Hepatocyte (in vitro differentiated cells): ENCODE results near the gene FAM181A. TPM values are rescaled to one million over a fixed set of nuclear protein-coding genes. Genes with fewer than 3 reads are reported as not detected.

Source experiments
- DNase-seq: peaks from one replicate; pipeline ENCODE4 v3.0.0-alpha.2; 2016; ENCODE audit warnings: low spot score
- H2AFZ ChIP-seq: fragments of 200-600 bp; sonication (generic); 2 replicates; pipeline ENCODE4 v1.6.0; 2016; ENCODE audit warnings: antibody characterized with exemption, mild to moderate bottlenecking
- H3K27ac ChIP-seq: fragments of 200-600 bp; sonication (generic); 2 replicates; pipeline ENCODE4 v1.5.1; 2016; ENCODE audit warnings: mild to moderate bottlenecking
- H3K27me3 ChIP-seq: fragments of 200-600 bp; sonication (generic); 2 replicates; pipeline ENCODE4 v1.6.1; 2016
- H3K36me3 ChIP-seq: fragments of 200-600 bp; sonication (generic); replicated peaks from 2 replicates; pipeline ENCODE4 v1.5.1; 2016; ENCODE audit warnings: low read depth; ENCODE audit not compliant: insufficient read depth
- H3K4me1 ChIP-seq: fragments of 200-600 bp; sonication (generic); 2 replicates; pipeline ENCODE4 v1.5.1; 2016; ENCODE audit warnings: mild to moderate bottlenecking, moderate library complexity; ENCODE audit not compliant: insufficient read depth
- H3K4me2 ChIP-seq: fragments of 200-600 bp; sonication (generic); 2 replicates; pipeline ENCODE4 v1.6.0; 2016
- H3K4me3 ChIP-seq: fragments of 200-600 bp; sonication (generic); 2 replicates; pipeline ENCODE4 v1.5.1; 2016; ENCODE audit warnings: mild to moderate bottlenecking
- H3K79me2 ChIP-seq: fragments of 200-600 bp; sonication (generic); 2 replicates; pipeline ENCODE4 v1.6.0; 2017; ENCODE audit warnings: mild to moderate bottlenecking
- H3K9me2 ChIP-seq: fragments of 200-600 bp; sonication (generic); replicated peaks from 2 replicates; pipeline ENCODE4 v1.6.0; 2017; ENCODE audit warnings: mild to moderate bottlenecking; ENCODE audit not compliant: insufficient read depth
- H3K9me3 ChIP-seq: fragments of 200-600 bp; sonication (generic); 2 replicates; pipeline ENCODE4 v1.5.1; 2016; ENCODE audit warnings: low read depth, mild to moderate bottlenecking
- H4K20me1 ChIP-seq: fragments of 200-600 bp; sonication (generic); 2 replicates; pipeline ENCODE4 v1.6.0; 2016; ENCODE audit warnings: mild to moderate bottlenecking; ENCODE audit not compliant: insufficient read depth, poor library complexity, severe bottlenecking
- EZH2 ChIP-seq: fragments of 200-600 bp; sonication (generic); IDR thresholded peaks from 2 replicates; pipeline ENCODE4 v1.6.1; 2016; ENCODE audit warnings: antibody characterized with exemption, mild to moderate bottlenecking, borderline replicate concordance
- EZH2phosphoT487 ChIP-seq: fragments of 200-600 bp; sonication (generic); IDR thresholded peaks from one replicate; pipeline ENCODE4 v1.6.1; 2018; ENCODE audit warnings: antibody characterized with exemption, mild to moderate bottlenecking, low read depth, moderate library complexity; ENCODE audit not compliant: unreplicated experiment, severe bottlenecking
- WGBS: methylation state at CpG from one replicate; pipeline ENCODE4 v1.1.6; 2016; ENCODE audit warnings: low lambda C conversion rate; ENCODE audit errors: missing lambda C conversion rate; 5-methylcytosine and 5-hydroxymethylcytosine counted together
- microRNA-seq: library from miRNA; unstranded; fragments of <30 nt; microRNA quantifications from one replicate; pipeline ENCODE4, GENCODE V29; 2017
- polyA plus RNA-seq: library from polyadenylated mRNA; unstranded; fragments of >200 nt; fragmentation: Nextera tagmentation; extraction: Ambion mirVana; gene quantifications from 2 replicates; pipeline ENCODE4 v1.2.1, GENCODE V29; 2016
- small RNA-seq: library from RNA; depleted of rRNA; stranded (forward); fragments of <200 nt; gene quantifications from one replicate; pipeline ENCODE3, GENCODE V24; 2014
- total RNA-seq: library from RNA; depleted of rRNA; stranded (reverse); fragments of >200 nt; gene quantifications from 2 replicates; pipeline ENCODE4 v1.2.3, GENCODE V29; 2014
- TF ChIP-seq, protein P1 (sequence below): fragments of 200-600 bp; sonication (generic); IDR thresholded peaks from 2 replicates; pipeline ENCODE4 v1.5.1; 2016; ENCODE audit warnings: antibody characterized with exemption, mild to moderate bottlenecking; ENCODE audit not compliant: poor library complexity

The FAM181A gene
- total and polyA plus RNA-seq, 2 experiments from 2014 or later, result not detected

GRCh38 chr14:93977790-93978581 lies 50.8 kb downstream of the FAM181A start:
- no peaks in the 10 kb centered on the region for H3K27me3 ChIP-seq
- no peak for DNase-seq
- H4K20me1 ChIP-seq, result no peaks in the 10 kb centered on the region
- no peaks in the 10 kb centered on the region for H3K4me1 ChIP-seq
- no peak overlapping the region for H3K4me3 ChIP-seq
- H3K36me3 ChIP-seq, result no peaks in the 10 kb centered on the region
- no peaks in the 10 kb centered on the region for H3K9me3 ChIP-seq
- H3K79me2 ChIP-seq, result no peaks in the 10 kb centered on the region
- TF ChIP-seq EZH2 (no peak), EZH2phosphoT487 (no peak)
- TF ChIP-seq, protein P1, sequence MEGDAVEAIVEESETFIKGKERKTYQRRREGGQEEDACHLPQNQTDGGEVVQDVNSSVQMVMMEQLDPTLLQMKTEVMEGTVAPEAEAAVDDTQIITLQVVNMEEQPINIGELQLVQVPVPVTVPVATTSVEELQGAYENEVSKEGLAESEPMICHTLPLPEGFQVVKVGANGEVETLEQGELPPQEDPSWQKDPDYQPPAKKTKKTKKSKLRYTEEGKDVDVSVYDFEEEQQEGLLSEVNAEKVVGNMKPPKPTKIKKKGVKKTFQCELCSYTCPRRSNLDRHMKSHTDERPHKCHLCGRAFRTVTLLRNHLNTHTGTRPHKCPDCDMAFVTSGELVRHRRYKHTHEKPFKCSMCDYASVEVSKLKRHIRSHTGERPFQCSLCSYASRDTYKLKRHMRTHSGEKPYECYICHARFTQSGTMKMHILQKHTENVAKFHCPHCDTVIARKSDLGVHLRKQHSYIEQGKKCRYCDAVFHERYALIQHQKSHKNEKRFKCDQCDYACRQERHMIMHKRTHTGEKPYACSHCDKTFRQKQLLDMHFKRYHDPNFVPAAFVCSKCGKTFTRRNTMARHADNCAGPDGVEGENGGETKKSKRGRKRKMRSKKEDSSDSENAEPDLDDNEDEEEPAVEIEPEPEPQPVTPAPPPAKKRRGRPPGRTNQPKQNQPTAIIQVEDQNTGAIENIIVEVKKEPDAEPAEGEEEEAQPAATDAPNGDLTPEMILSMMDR, result no peak
- H3K9me2 ChIP-seq, result no peaks in the 10 kb centered on the region
- H3K27ac ChIP-seq, result no peak overlapping the region
- no peak overlapping the region for H2AFZ ChIP-seq
- WGBS, result 89% methylated on average over 11 of the region's 11 CpGs
- no peak overlapping the region for H3K4me2 ChIP-seq

DNA sequence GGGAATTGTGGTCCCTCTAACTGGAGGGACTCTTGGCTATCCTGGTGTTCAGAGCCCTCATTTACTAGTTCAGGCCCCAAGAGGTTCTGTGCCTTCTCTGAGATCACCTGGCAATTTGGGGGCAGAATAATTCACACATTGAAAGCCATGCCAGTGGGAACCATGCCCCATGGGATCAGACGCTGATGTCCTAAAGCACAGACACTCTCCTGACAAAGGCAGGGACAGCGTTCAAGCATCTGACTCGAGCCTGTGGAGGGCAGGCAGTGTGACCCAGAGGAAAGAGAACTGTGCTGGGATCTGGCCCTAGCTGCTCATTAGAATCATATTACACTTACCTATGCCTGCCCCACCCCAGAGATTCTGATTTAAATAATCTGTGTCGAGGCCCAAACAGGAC lies 51.6 kb downstream of the FAM181A start:
- Histone ChIP-seq H3K4me2 (no peak overlapping the region), H3K4me1 (no peaks in the 10 kb centered on the region), H3K9me3 (no peaks in the 10 kb centered on the region), H3K9me2 (no peaks in the 10 kb centered on the region), H2AFZ (no peak overlapping the region), H3K4me3 (no peak overlapping the region), H3K27ac (no peak overlapping the region), H3K36me3 (no peaks in the 10 kb centered on the region), H3K79me2 (no peaks in the 10 kb centered on the region), H4K20me1 (no peaks in the 10 kb centered on the region), H3K27me3 (no peaks in the 10 kb centered on the region)
- WGBS, result 86% methylated on average over 4 of the region's 4 CpGs
- TF ChIP-seq EZH2phosphoT487 (no peak), EZH2 (no peak)
- TF ChIP-seq, protein P1, result no peak
- no peak for DNase-seq

Small RNA genes lying within 50 kb of the gene (microRNA-seq; reads per million reads assigned to microRNA genes)
- gene MIR4506, result not detected

Small RNA genes lying within 50 kb of the gene (small RNA-seq; reads per million reads assigned to genes)
- not detected for gene MIR4506

Other genes starting within 250 kb of the FAM181A start
- 1.5 and 2.0 TPM in 2 replicates for gene PRIMA1, start 138.9 kb upstream of the FAM181A start, total RNA-seq
- gene PRIMA1, start 138.9 kb upstream of the FAM181A start, polyA plus RNA-seq, result 1.2 and 1.9 TPM in 2 replicates
- gene ASB2, start 49.2 kb downstream of the FAM181A start, total RNA-seq, result 0.53 and 1.8 TPM in 2 replicates
- 0.27 and 0.32 TPM in 2 replicates for gene ASB2, start 49.2 kb downstream of the FAM181A start, polyA plus RNA-seq
- not detected in 2 replicates for gene CCDC197, start 70.0 kb downstream of the FAM181A start, total RNA-seq
- gene CCDC197, start 70.0 kb downstream of the FAM181A start, polyA plus RNA-seq, result not detected in 2 replicates
- 2.1 and 2.7 TPM in 2 replicates for gene OTUB2, start 99.0 kb downstream of the FAM181A start, total RNA-seq
- gene OTUB2, start 99.0 kb downstream of the FAM181A start, polyA plus RNA-seq, result 1.5 and 2.8 TPM in 2 replicates
- 127 and 134 TPM in 2 replicates for gene DDX24, start 153.9 kb downstream of the FAM181A start, total RNA-seq
- gene DDX24, start 153.9 kb downstream of the FAM181A start, polyA plus RNA-seq, result 125 and 145 TPM in 2 replicates
- gene IFI27L1, start 154.0 kb downstream of the FAM181A start, total RNA-seq, result 16.7 and 18.9 TPM in 2 replicates
- gene IFI27L1, start 154.0 kb downstream of the FAM181A start, polyA plus RNA-seq, result 29.4 and 32.1 TPM in 2 replicates
- gene IFI27, start 183.4 kb downstream of the FAM181A start, total RNA-seq, result 1.1 and 1.8 TPM in 2 replicates
- gene IFI27, start 183.4 kb downstream of the FAM181A start, polyA plus RNA-seq, result 6.7 and 7.3 TPM in 2 replicates
- 47.4 and 95.1 TPM in 2 replicates for gene IFI27L2, start 202.3 kb downstream of the FAM181A start, total RNA-seq
- gene IFI27L2, start 202.3 kb downstream of the FAM181A start, polyA plus RNA-seq, result 90.5 and 91.5 TPM in 2 replicates
- gene PPP4R4, start 247.0 kb downstream of the FAM181A start, total RNA-seq, result 2.3 and 3.8 TPM in 2 replicates
- 0.61 and 1.0 TPM in 2 replicates for gene PPP4R4, start 247.0 kb downstream of the FAM181A start, polyA plus RNA-seq